Progenitor cell of endocrine pancreas (in vitro differentiated cells): ENCODE measurements around the gene TEX11. TPM values are rescaled to one million over a fixed set of nuclear protein-coding genes. Genes with fewer than 3 reads are reported as not detected.

Source experiments
- DNase-seq: peaks from one replicate; pipeline ENCODE4 v3.0.0; 2021; ENCODE audit warnings: low spot score; ENCODE audit not compliant: unreplicated experiment
- H3K27ac Mint-ChIP-seq: 2 replicates; pipeline ENCODE4 v1.8.0; 2021; ENCODE audit warnings: mild to moderate bottlenecking, moderate library complexity, mixed read lengths
- H3K27me3 Mint-ChIP-seq: 2 replicates; pipeline ENCODE4 v1.8.0; 2021; ENCODE audit warnings: mixed read lengths
- H3K36me3 Mint-ChIP-seq: 2 replicates; pipeline ENCODE4 v1.8.0; 2022; ENCODE audit warnings: mixed read lengths; ENCODE audit not compliant: insufficient read depth
- H3K4me1 Mint-ChIP-seq: 2 replicates; pipeline ENCODE4 v1.8.0; 2021; ENCODE audit warnings: low read depth, mixed read lengths
- H3K4me3 Mint-ChIP-seq: 2 replicates; pipeline ENCODE4 v1.8.0; 2021; ENCODE audit warnings: low read depth, mild to moderate bottlenecking, moderate library complexity, mixed read lengths
- H3K9me3 Mint-ChIP-seq: 2 replicates; pipeline ENCODE4 v1.8.0; 2021; ENCODE audit warnings: low read depth, mixed read lengths
- CTCF ChIP-seq: fragments of 200-600 bp; sonication (generic); IDR thresholded peaks from one replicate; pipeline ENCODE4 v1.5.0; 2021; ENCODE audit warnings: antibody characterized with exemption, mild to moderate bottlenecking; ENCODE audit not compliant: unreplicated experiment
- long read RNA-seq: library from polyadenylated mRNA; unstranded; transcript quantifications from one replicate; pipeline ENCODE4 v2.0.0, GENCODE V29; 2020
- total RNA-seq: library from RNA; stranded (reverse); gene quantifications from 2 replicates; pipeline ENCODE4 v1.2.1, GENCODE V29; 2021

TEX11 gene
- 6.5 and 7.2 TPM in 2 replicates for total RNA-seq
- long read RNA-seq, partial matches to known transcripts = 18 of 31 reads
- long read RNA-seq, other reads (novel, unspliced or antisense) = 13 of 31 reads

GRCh38 chrX:70908541-70908940 lies at the start of gene TEX11:
Gene TEX11, minus strand, starts transcription at chrX:70908711. Its CDS starts 922 bp downstream, at chrX:70907789.
- H3K4me3 Mint-ChIP-seq = no peak within 1 kb of the TSS

GRCh38 chrX:70954871-70955270 lies 46.4 kb upstream of the TEX11 start:
- Mint-ChIP-seq H3K4me3 (no peak overlapping the region), H3K27me3 (peaks cover 1% of the 10 kb centered on the region), H3K9me3 (peaks cover 6% of the 10 kb centered on the region), H3K4me1 (no peaks in the 10 kb centered on the region), H3K27ac (no peak overlapping the region), H3K36me3 (no peaks in the 10 kb centered on the region)
- TF ChIP-seq CTCF = no peak
- DNase-seq = no peak

More at GRCh38 chrX:70908541-70908940, at the start of gene TEX11:
- Mint-ChIP-seq H3K36me3 (no peaks in the 10 kb centered on the region), H3K9me3 (peaks cover 10% of the 10 kb centered on the region), H3K27ac (no peak within 1 kb of the TSS), H3K27me3 (no peaks in the 10 kb centered on the region), H3K4me1 (no peaks in the 10 kb centered on the region)
- no peak for DNase-seq
- TF ChIP-seq CTCF = no peak

GRCh38 chrX:70924294-70924911 lies 15.9 kb upstream of the TEX11 start:
- no peak for TF ChIP-seq CTCF
- peaks cover 5% of the 10 kb centered on the region for H3K9me3 Mint-ChIP-seq
- no peak overlapping the region for H3K27ac Mint-ChIP-seq
- no peak overlapping the region for H3K4me3 Mint-ChIP-seq
- no peaks in the 10 kb centered on the region for H3K27me3 Mint-ChIP-seq
- H3K4me1 Mint-ChIP-seq = peaks cover 6% of the 10 kb centered on the region
- DNase-seq = no peak
- peaks cover 2% of the 10 kb centered on the region for H3K36me3 Mint-ChIP-seq

GRCh38 chrX:70922774-70923473 lies 14.4 kb upstream of the TEX11 start:
- Mint-ChIP-seq H3K27ac (no peak overlapping the region), H3K4me1 (peaks cover 6% of the 10 kb centered on the region), H3K27me3 (no peaks in the 10 kb centered on the region), H3K36me3 (peaks cover 2% of the 10 kb centered on the region), H3K4me3 (no peak overlapping the region), H3K9me3 (no peaks in the 10 kb centered on the region)
- DNase-seq = no peak
- TF ChIP-seq CTCF = no peak

GRCh38 chrX:70921709-70922352 lies 13.3 kb upstream of the TEX11 start:
- Mint-ChIP-seq H3K27ac (no peak overlapping the region), H3K36me3 (no peaks in the 10 kb centered on the region), H3K9me3 (no peaks in the 10 kb centered on the region), H3K27me3 (no peaks in the 10 kb centered on the region), H3K4me3 (no peak overlapping the region), H3K4me1 (peaks cover 6% of the 10 kb centered on the region)
- no peak for DNase-seq
- no peak for TF ChIP-seq CTCF
